Suppressor macrophage treated with lipopolysaccharide for 1 hour (primary cell): ENCODE measurements around the gene ZNFX1.
A peak's percentile ranks its signal among the peaks of the same experiment; 100 is the strongest.

Source experiments
- DNase-seq, 3 donors: peaks; one replicate each; pipeline ENCODE4 v3.0.0-alpha.2; 2020 to 2022

Gene ZNFX1

GRCh38 chr20:49291200-49291599, 13.3 kb upstream of the ZNFX1 start:
- no peak for DNase-seq

- DNase-seq, result no peak
Measured at GRCh38 chr20:49290608-49291191, 12.8 kb upstream of the ZNFX1 start.

- DNase-seq, result no peak
Measured at GRCh38 chr20:49288784-49289696, 11.2 kb upstream of the ZNFX1 start.

GRCh38 chr20:49288250-49288751, 10.4 kb upstream of the ZNFX1 start:
- no peak for DNase-seq

- no peak for DNase-seq
Measured at GRCh38 chr20:49287555-49288249, 9.8 kb upstream of the ZNFX1 start.

GRCh38 chr20:49286689-49287551, 9.1 kb upstream of the ZNFX1 start:
- DNase-seq, result peak in 2 of 3 donors; percentile 53

- no peak for DNase-seq
Measured at GRCh38 chr20:49285813-49286494, 8.1 kb upstream of the ZNFX1 start.

GRCh38 chr20:49285233-49285668, 7.4 kb upstream of the ZNFX1 start:
- DNase-seq, result no peak

GRCh38 chr20:49284818-49285217, 7.0 kb upstream of the ZNFX1 start:
- DNase-seq, result no peak

GRCh38 chr20:49283703-49284625, 6.1 kb upstream of the ZNFX1 start:
- no peak for DNase-seq

GRCh38 chr20:49283176-49283702, 5.4 kb upstream of the ZNFX1 start:
- DNase-seq, result no peak

GRCh38 chr20:49282584-49283171, 4.8 kb upstream of the ZNFX1 start:
- DNase-seq, result no peak

- no peak for DNase-seq
Measured at GRCh38 chr20:49281913-49282467, 4.1 kb upstream of the ZNFX1 start.

- DNase-seq, result peak; percentile 39 to 57 (median 48)
Measured at GRCh38 chr20:49281059-49281912, 3.4 kb upstream of the ZNFX1 start.

GRCh38 chr20:49280463-49281058, 2.7 kb upstream of the ZNFX1 start:
- no peak for DNase-seq

GRCh38 chr20:49279677-49280462, 2.0 kb upstream of the ZNFX1 start:
- DNase-seq, result no peak
